RWPE2 (cell line): ENCODE data around the gene ZNF385C.

Source experiments
- ATAC-seq: fragments of 200-7000 bp; cut with Tn5 transposase; 3 replicates; pipeline ENCODE4 v1.9.1; 2021; ENCODE audit warnings: low read depth
- DNase-seq: peaks from one replicate; pipeline ENCODE4 v3.0.0-alpha.2; 2020; ENCODE audit warnings: low spot score
- H3K27ac ChIP-seq: fragments of 450-650 bp; 2 replicates; pipeline ENCODE4 v1.5.1; 2017; ENCODE audit warnings: mild to moderate bottlenecking; ENCODE audit not compliant: poor library complexity, severe bottlenecking
- H3K27me3 ChIP-seq: fragments of 250-450 bp; sonication (Bioruptor Pico); 2 replicates; pipeline ENCODE4 v1.5.1; 2021; ENCODE audit warnings: mild to moderate bottlenecking, moderate library complexity; ENCODE audit not compliant: insufficient read depth, poor library complexity, severe bottlenecking
- H3K36me3 ChIP-seq: fragments of 250-450 bp; sonication (Bioruptor Pico); 2 replicates; pipeline ENCODE4 v1.5.1; 2020; ENCODE audit warnings: low read depth, mild to moderate bottlenecking, moderate library complexity
- H3K4me1 ChIP-seq: fragments of 250-450 bp; sonication (Bioruptor Pico); 2 replicates; pipeline ENCODE4 v1.5.1; 2021; ENCODE audit warnings: mild to moderate bottlenecking, moderate library complexity; ENCODE audit not compliant: insufficient read depth, poor library complexity, severe bottlenecking
- H3K4me3 ChIP-seq: fragments of 250-450 bp; sonication (Bioruptor Pico); 2 replicates; pipeline ENCODE4 v1.5.1; 2021; ENCODE audit warnings: mild to moderate bottlenecking, moderate library complexity; ENCODE audit not compliant: severe bottlenecking
- H3K9me3 ChIP-seq: fragments of 250-450 bp; sonication (Bioruptor Pico); 2 replicates; pipeline ENCODE4 v1.5.1; 2021; ENCODE audit warnings: mild to moderate bottlenecking, moderate library complexity; ENCODE audit not compliant: severe bottlenecking
- CTCF ChIP-seq: fragments of 450-650 bp; IDR thresholded peaks from one replicate; pipeline ENCODE4 v1.5.1; 2017; ENCODE audit warnings: mild to moderate bottlenecking, moderate library complexity; ENCODE audit not compliant: poor library complexity, severe bottlenecking

Gene ZNF385C

GRCh38 chr17:42090964-42091790 is 7.1 kb downstream of the ZNF385C start:
- Histone ChIP-seq H3K27ac (no peak overlapping the region), H3K36me3 (no peaks in the 10 kb centered on the region), H3K4me1 (no peaks in the 10 kb centered on the region), H3K4me3 (no peak overlapping the region), H3K9me3 (no peaks in the 10 kb centered on the region), H3K27me3 (no peaks in the 10 kb centered on the region)
- DNase-seq (no peak), ATAC-seq (no peak)
- no peak for TF ChIP-seq CTCF

GRCh38 chr17:42088736-42089135 is 9.5 kb downstream of the ZNF385C start:
- Histone ChIP-seq H3K27me3 (no peaks in the 10 kb centered on the region), H3K9me3 (no peaks in the 10 kb centered on the region), H3K27ac (no peak overlapping the region), H3K36me3 (no peaks in the 10 kb centered on the region), H3K4me3 (no peak overlapping the region), H3K4me1 (no peaks in the 10 kb centered on the region)
- ATAC-seq (no peak), DNase-seq (no peak)
- TF ChIP-seq CTCF = no peak

GRCh38 chr17:42087736-42088705 is 10.3 kb downstream of the ZNF385C start:
- TF ChIP-seq CTCF = no peak
- H3K9me3 ChIP-seq = no peaks in the 10 kb centered on the region
- H3K4me1 ChIP-seq = no peaks in the 10 kb centered on the region
- H3K27ac ChIP-seq = no peak overlapping the region
- no peak for DNase-seq
- no peaks in the 10 kb centered on the region for H3K36me3 ChIP-seq
- no peak for ATAC-seq
- no peaks in the 10 kb centered on the region for H3K27me3 ChIP-seq
- no peak overlapping the region for H3K4me3 ChIP-seq

DNA sequence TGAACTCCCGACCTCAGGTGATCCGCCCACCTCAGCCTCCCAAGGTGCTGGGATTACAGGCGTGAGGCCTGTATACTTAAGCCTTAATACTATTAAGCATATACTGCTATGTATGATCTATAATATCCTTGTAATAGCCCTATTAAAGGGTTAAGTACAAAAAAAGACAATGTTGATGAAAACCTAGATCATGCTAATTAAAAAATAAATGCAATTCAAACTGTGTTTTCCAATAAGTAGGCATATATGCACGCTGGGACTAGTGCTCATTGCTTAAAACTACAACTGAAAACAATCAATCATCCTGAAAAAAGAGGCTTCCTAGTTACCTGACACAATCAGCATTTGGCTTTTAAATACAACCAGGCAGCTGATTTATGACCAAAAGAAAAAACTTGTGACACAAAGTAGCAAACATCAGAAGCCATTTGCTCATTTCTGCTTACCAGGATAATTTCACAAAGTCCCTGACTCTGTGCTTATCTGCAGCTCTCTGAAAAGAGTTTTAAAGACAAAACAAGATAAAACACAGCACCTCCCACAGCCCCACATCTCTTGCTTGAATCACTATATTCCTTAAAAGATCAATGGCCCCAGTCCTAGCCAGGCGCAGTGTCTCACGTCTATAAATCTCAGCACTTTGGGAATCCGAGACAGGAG is 11.1 kb downstream of the ZNF385C start:
- ATAC-seq = no peak
- no peak for TF ChIP-seq CTCF

More for the DNA sequence above, 11.1 kb downstream of the ZNF385C start:
- Histone ChIP-seq H3K9me3 (no peaks in the 10 kb centered on the region), H3K4me1 (no peaks in the 10 kb centered on the region), H3K27ac (no peak overlapping the region), H3K4me3 (no peak overlapping the region), H3K36me3 (no peaks in the 10 kb centered on the region), H3K27me3 (no peaks in the 10 kb centered on the region)
- DNase-seq = no peak
